Measurements from ENCODE around the gene PRR11.
"Not testable (repeated sequence)": the region's sequence is repeated elsewhere in the genome, so short reads cannot be mapped to it uniquely, and the experiment has no call there.

The PRR11 gene

GRCh38 chr17:59152925-59153324 lies 2.6 kb upstream of the PRR11 start:
- no peak for DNase-seq

DNA sequence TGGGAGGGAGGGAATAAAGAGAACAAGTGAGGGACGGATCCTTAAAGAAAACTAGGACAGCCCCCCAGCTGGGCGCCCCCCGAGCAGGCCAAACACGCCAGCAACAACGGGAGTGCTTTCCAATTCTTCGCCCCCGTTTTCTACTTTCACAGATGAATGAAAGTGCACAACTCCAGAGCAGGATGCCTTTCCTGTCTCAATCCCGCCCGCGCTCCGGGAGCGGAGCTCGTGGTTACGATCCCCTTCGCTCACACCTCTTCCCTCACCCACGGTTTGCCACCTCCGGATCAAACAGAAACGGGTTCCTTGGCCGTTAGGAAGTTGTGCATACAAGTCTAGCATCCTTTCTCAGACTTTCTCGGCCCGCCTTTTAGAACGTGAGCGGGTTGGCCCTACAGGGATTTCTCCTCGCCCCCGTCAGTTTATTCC lies 1.2 kb upstream of the PRR11 start:
- DNase-seq = no peak

GRCh38 chr17:59154721-59155438 lies 666 bp upstream of the PRR11 start, which contains the start of gene SKA2:
SKA2 (minus strand) TSS chr17:59155186; CDS start chr17:59155163, 23 bp downstream.
- peak; percentile 99 for DNase-seq

DNA sequence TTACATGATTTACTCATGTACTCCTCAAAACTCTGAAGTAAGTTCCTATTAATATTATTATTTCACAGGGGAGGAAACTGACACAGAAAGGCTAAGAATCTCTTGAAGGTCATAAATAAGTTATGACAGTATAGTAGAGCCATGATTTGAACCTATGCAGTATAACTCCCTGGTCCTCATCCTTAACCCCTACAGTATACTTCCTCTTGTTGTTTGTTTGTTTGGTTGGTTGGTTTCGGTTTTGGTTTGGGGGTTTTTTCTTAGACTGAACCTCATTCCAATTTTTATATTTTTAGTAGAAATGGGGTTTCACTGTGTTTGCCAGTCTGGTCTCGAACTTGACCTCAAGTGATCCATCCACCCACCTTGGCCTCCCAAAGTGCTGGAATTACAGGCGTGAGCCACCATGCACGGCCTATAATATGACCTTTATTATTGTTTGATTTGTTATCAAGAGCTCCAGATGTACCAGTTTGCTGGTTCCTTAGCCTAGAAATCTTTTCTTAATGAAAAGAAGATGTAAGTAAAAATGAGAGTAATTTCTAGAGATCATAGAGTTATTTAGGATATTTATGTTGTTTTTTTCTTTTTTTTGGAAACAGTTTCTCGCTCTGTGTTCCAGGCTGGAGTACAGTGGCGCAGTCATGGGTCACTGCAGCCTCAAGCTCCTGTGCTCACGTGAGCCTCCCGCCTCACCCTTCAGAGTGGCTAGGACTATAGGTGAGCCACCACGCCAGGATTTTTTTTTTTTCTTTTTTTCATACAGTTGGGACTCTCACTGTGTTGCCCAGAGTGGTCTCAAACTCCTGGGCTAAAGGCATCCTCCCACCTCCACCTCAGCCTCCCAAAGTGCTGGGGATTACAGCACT lies 4.8 kb downstream of the PRR11 start:
- no peak for DNase-seq

DNA sequence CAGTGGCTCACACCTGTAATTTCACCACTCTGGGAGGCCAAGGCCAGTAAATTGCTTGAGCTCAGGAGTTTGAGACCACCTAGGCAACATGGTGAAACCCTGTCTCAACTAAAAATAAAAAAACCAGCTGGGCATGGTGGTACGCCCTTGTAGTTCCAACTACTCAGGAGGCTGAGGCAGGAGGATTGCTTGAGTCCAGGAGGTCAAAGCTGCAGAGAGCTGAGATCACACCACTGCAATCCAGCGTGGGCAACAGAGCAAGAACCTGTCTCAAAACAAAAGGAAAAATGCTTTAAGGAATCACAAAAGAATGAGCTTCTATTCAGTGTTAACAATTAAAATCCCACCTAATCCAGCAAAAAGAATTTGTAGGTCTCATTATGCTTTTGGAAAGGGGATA lies 5.9 kb downstream of the PRR11 start:
- no peak for DNase-seq

DNA sequence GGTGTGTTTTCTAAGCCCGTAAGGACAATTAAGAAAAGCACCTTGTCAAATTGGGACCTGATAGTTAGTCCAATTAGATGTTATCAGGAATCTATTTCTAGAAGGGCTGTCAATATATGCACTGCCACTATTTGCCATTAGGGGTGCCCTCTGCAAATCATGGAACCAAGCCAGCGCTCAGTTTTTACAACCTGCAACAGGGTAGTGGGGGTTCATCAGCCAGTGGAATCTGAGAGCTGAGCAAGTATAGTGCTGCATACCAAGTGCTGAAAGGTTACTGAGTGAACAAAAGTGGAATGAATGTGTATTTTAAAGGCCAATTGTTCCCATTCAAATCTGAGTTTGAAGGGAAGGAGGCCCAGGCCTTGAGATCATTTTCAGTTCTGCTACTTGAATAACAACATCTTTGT lies 10.4 kb downstream of the PRR11 start:
- DNase-seq = no peak

GRCh38 chr17:59167571-59168001 lies 12.0 kb downstream of the PRR11 start:
- DNase-seq = no peak

GRCh38 chr17:59172436-59173004 lies 17.0 kb downstream of the PRR11 start:
- DNase-seq = no peak

GRCh38 chr17:59174671-59175070 lies 19.1 kb downstream of the PRR11 start:
- DNase-seq = no peak

DNA sequence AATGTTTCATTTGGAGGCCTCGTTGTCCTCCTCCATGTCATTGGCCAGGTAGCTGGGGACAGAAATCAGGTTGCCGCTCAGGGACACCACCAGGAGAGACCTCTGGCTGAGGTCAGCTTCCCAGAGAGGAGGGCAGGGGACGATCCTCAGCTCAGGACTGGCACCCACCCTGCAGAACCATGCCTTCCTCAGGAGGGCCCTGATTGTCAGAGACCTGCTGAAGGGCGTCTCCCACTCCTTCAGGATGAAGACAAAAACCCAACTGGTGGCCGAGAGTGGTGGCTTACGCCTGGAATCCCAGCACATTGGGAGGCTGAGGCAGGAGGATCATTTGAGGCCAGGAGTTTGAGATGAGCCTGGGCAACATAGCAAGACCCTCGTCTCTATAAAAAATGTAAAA lies 19.5 kb downstream of the PRR11 start:
- no peak for DNase-seq

DNA sequence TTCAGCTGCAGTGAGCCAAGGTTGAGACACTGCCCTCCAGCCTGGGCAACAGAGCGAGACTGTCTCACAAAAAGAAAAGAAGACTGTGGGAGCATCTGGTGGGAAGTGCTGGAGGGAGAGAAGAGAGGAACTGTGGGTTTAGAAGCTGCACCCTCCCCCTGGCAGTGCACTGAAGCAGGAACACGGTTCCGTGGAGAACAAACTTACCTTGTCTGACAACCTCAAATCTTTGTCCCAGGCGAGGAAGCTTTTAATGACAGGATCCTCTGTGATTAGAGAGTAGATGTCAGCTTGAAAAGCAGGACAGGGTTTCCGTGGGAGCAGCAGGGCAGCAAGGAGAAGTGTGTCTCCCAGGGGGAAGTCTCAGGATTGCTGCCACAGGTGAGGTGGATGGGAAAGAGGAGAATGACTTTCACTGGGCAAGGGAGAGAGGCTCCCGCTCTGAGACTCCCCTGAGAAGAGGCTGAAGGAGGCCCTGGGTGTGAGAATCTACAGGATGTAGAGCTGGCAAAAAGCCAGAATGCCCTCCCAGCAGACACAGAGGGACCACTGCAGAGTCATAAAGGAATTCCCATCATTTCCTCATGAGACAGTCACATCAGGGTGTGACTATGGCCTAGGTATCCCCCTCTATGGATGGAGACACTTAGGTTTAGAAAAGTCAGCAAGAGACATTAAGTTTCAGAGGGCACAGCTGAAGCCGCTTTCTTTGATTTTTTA lies 22.9 kb downstream of the PRR11 start:
- no peak for DNase-seq

DNA sequence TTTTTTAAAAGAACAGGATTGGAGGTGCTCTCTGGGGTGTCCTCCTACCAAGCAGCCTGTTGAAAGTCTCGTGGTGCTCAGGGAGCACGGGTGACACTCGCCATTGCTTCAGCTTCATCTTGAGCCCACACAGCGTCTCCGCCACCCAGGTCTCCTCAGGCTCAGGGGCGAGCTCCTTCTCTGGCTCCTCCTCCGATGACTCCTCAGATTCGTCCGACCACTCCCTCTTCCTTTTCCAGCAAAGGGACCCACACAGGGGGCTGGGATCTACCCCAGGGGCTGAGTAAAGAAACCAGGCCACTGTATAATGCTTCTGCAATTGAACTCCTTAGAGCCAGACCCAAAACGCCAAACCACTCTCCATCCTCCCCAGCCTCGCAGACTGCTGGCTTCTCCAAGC lies 24.1 kb downstream of the PRR11 start:
- not testable (repeated sequence) for DNase-seq

GRCh38 chr17:59180626-59181025 lies 25.1 kb downstream of the PRR11 start:
- no peak for DNase-seq

DNA sequence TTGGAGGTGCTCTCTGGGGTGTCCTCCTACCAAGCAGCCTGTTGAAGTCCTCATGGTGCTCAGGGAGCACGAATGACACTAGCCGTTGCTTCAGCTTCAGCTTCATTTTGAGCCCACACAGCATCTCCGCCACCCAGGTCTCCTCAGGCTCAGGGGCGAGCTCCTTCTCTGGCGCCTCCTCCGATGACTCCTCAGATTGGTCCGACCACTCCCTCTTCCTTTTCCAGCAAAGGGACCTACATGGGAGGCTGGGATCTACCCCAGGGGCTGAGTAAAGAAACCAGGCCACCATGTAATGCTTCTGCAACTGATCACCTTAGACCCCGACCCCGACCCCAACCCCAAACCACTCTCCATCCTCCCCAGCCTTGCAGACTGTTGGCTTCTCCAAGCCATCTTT lies 25.9 kb downstream of the PRR11 start:
- no peak for DNase-seq

GRCh38 chr17:59185997-59186396 lies 30.5 kb downstream of the PRR11 start:
- DNase-seq = no peak

GRCh38 chr17:59186850-59187249 lies 31.3 kb downstream of the PRR11 start:
- no peak for DNase-seq

GRCh38 chr17:59190806-59191205 lies 35.3 kb downstream of the PRR11 start:
- no peak for DNase-seq

GRCh38 chr17:59193336-59193862 lies 37.9 kb downstream of the PRR11 start:
- no peak for DNase-seq

- no peak for DNase-seq
Measured at GRCh38 chr17:59199398-59199797, 43.9 kb downstream of the PRR11 start.

- DNase-seq = no peak
Measured at GRCh38 chr17:59202320-59202719, 46.8 kb downstream of the PRR11 start.

DNA sequence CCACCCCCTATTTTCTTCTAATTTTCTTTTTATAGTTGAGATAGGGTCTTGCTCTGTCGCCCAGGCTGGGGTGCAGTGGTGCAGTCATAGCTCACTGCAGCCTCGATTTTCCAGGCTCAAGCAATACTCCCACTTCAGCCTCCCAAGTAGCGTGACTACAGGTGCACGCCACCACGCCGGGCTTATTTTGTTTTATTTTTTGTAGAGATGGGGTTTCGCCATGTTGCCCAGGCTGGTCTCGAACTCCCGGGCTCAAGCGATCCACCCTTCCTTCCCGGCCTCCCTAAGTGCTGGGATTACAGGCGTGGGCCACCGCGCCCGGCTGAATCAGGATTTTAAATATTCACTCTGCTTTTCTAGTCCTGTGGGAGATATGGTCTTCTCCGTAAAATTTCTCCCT lies 63.8 kb downstream of the PRR11 start:
- no peak for DNase-seq

- DNase-seq = no peak
Measured at GRCh38 chr17:59219992-59220327, 64.4 kb downstream of the PRR11 start.
